GM12892 (cell line): ENCODE results near the gene DNMT3A.

Source experiments
- DNase-seq: peaks from one replicate; pipeline ENCODE4 v3.0.0; 2011; ENCODE audit not compliant: insufficient read length
- FAIRE-seq: peaks from 2 replicates; lab custom pipeline; 2011; peaks lifted over from hg19 to GRCh38; lab: Jason Lieb, UNC
- POLR2A ChIP-seq: IDR thresholded peaks from 2 replicates; pipeline ENCODE4 v1.6.1; 2011; ENCODE audit warnings: low read depth, low read length, control low read depth
- POLR2AphosphoS5 ChIP-seq: IDR thresholded peaks from 2 replicates; pipeline ENCODE4 v1.6.1; 2011; ENCODE audit warnings: low read depth, low read length, control low read depth
- TAF1 ChIP-seq: IDR thresholded peaks from 2 replicates; pipeline ENCODE4 v1.6.1; 2011; ENCODE audit warnings: low read depth, mild to moderate bottlenecking, control low read depth, low read length, borderline replicate concordance

The DNMT3A gene

DNA sequence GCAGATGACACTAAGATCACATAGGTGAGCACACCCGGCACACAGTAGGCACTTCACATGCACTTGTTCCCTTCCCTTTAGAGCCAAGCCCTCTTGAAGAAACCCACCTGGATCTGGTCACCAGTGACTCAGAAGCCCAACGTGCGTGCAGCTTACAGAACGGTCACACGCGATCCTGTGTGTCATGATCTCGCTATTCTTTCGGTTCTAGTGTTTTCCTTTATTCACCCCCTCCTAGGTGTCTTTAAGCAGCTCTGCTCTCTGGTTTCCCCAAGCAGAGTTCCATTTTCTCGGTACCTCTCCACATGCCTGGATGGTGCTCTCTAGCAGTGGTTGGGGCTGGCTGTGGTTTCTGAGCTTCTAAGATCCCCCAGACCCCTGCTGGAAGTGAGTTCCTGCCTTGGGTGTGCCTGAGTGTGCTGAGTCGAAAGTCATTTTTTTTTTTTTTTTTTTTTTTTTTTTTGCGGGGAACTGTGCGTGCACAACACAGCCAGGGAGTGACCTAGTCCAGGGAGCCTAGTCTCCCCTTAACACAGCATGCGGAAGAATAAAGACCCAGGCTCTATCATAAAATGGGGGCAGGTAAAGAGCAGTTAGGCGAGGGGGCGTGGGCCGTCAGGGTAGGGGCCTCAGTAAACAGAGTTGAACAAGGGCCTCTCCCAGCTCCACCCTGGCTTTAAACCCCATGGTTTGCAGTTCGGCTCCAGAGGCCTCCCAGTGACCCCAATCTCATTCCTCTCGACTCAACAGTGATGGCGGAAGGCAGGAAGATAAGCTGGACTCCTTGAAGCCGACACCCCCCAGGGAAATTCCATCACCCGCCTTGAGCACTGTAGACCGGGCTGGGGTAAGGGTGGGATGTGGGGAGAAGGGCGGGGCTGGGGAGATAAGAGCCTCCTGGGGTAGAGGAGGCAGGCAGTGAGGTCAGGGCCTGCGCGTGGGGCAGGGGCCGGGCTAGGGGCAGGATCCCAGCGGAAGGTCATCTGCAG lies 29.8 kb upstream of the DNMT3A start:
- FAIRE-seq: no peak
- TF ChIP-seq POLR2AphosphoS5 (no peak), POLR2A (no peak), TAF1 (no peak)
- DNase-seq: no peak

DNA sequence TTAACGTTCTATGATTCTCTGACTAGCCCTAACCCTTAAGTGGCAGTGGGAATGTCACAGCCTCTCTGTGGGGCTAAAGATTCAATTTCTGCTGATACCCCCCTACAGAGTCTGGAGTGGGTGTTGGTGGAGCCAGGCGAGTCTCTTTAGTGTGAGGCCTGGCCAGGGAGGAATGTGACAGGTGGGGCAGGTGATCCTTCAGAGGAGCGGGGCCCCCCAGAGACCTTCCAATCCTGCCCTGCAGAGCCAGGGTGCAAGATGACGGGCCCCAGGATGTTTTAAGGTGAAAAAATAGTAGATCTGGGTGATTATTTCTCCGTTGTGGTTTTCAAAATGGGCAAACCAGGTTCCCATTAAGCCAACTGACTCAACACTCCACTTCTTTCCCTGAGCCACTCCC lies 28.2 kb upstream of the DNMT3A start:
- TF ChIP-seq TAF1 (no peak), POLR2AphosphoS5 (no peak)
- DNase-seq: no peak
- no peak for FAIRE-seq

DNA sequence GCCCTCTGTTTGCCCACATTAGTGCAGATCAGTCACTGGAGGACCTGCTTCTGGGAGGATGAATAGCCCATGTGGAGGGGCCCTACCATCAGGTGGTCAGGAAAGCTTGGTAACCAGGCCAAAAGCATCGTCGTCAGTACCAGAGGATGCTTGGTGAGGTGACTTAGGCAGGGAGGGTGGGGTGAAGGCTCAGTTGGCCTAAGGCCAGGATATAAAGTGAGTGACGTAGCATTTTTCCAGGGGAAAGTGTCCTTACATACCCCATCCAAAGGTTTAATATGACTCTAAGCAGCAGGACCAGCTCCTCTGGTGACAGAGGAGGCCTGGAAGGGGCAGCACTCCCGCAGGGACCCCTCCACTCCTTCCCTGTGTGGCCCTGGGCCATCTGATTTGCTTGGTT lies 27.7 kb upstream of the DNMT3A start:
- no peak for DNase-seq

DNA sequence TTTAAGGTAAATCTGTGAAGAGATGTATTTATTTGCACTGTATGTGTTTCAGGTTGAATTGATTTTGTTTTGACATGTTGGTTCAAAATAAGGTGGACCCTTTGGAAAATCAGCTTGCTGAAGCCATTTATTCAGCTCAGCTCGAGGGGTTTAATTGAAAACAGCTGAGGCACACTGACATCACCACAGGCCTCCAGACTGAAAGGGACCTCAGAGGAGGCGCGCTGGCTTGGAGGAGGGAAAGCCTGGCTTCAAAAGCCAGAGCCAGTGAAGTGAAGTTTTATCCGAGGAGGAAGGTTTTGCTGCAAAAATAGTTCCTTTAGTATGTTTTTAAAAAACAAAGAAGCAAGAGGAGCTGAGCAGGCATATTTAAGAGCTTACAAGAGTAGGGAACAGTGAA lies 26.9 kb upstream of the DNMT3A start:
- FAIRE-seq (no peak), DNase-seq (no peak)
- TF ChIP-seq POLR2AphosphoS5 (no peak), TAF1 (no peak)

More for the DNA sequence above, 27.7 kb upstream of the DNMT3A start:
- FAIRE-seq: no peak
- no peak for TF ChIP-seq POLR2AphosphoS5
- no peak for TF ChIP-seq POLR2A
- TF ChIP-seq TAF1: no peak

DNA sequence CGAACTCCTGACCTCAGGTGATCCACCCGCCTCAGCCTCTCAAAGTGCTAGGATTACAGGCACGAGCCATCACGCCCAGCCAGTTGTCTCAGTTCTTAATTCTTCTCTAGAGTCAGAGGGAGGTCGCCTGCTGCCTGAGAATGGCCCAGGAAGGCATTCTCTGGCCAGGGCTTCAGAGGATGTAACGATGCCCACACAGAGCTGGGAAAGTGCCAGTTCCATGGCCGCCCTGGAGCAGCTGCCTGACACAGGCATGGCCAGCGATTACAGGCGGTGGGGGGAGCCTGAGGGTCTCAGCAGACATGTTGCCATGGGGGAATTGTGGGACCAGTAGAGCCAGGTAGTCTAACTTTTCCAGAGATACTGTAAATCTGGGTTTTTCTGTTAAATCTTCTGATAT lies 25.6 kb upstream of the DNMT3A start:
- no peak for DNase-seq
- TF ChIP-seq TAF1 (no peak), POLR2A (no peak), POLR2AphosphoS5 (no peak)
- no peak for FAIRE-seq

DNA sequence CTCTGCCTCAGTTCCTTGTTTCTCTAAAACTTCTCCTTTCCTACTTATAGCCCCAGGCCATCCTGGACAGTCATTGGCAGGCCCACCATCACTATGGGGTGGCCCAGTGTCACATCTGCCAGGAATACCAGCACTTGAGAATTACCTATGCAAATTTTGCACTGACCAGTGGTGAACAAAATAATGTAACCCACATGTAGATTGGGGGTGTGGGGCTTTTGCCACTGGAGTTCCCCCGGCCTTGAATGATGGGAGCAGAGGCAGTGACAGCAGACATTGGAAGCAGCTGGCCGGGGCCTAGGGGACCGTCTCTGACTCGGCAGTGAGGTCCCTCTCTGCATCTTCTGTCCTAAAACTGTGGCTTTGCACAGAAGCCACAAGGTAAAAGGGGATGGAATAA lies 24.9 kb upstream of the DNMT3A start:
- DNase-seq: no peak
- TF ChIP-seq POLR2AphosphoS5: no peak
- TF ChIP-seq POLR2A: no peak
- TF ChIP-seq TAF1: no peak
- no peak for FAIRE-seq

DNA sequence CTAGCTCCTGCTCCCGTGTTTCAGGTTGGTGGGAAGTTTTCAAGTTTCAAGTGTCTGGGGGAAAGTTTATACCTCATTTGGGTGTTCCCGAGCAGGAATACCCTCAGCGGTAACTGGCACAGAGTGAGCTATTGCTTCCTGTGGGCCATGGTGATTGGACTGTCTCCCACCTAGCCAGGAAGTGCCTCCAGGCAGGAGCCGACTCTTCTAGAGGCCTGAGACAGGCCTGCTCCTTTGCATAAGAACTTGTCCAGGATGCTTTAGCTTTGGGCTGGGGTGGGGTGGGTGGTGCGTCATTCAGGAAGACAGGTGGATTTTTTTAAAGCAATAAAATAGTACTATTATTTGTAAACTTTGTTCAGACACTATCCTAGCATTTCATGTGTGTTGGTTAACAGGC lies 23.5 kb upstream of the DNMT3A start:
- no peak for FAIRE-seq

DNA sequence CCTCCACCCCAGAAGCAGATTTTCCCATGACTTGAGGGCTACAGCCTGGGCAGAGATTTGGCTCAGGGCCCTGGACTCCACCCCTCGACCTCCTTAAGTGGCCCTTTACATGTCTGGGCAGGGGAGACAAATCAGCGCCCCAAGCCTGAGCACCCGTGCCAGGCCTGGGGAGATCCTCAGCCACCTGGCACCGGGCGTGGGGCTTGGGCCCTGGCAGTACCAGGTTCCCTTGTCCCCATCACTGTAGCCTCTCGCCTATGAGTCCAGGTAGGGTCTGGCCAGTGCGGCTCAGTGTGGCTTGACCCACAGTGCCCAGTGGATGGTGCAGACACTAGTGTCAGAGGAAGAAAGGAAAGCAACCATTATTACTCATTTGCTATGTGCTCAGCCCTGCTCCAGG lies 22.0 kb upstream of the DNMT3A start:
- no peak for DNase-seq
- TF ChIP-seq TAF1 (no peak), POLR2A (no peak), POLR2AphosphoS5 (no peak)
- FAIRE-seq: no peak

More for the DNA sequence above, 23.5 kb upstream of the DNMT3A start:
- TF ChIP-seq TAF1: no peak
- TF ChIP-seq POLR2AphosphoS5: no peak
- TF ChIP-seq POLR2A: no peak
- DNase-seq: no peak

DNA sequence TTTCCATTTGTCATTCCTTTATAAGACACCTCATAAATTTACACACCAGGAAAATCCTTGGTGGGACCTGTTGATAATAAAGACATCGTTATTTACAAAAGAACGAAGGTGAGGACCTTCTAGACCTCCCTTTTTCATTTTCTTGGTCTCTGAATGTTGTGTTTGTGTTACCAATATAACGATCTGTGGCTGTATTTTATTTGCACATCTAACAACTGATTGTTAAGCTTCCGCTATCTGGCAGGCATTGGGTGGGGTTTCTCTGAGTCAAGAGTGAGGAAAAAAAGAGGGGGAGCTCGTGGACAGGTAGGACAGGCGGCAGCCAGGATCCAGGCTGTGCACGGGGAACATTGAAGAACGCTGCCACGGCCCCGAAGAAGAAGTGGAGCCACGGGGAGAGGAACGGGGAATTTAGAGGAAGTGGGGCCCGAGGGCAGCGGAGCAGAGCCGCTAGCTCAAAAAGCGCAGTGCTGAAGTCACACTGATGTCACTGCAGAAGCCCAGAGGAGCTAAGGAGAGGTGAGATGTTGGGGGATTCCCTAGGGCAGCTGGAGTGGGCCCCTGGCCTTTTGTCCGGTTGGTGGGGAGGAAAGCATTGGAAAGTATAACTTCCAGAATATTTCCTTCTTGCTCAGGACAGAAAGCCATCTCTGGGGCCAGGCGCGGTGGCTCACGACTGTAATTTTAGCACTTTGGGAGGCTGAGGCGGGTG lies 20.9 kb upstream of the DNMT3A start:
- TF ChIP-seq POLR2AphosphoS5 (no peak; the same call in 1 of the 2 replicates), TAF1 (peak; percentile 61; the same call in 1 of the 2 replicates), POLR2A (peak; percentile 56; the same call in 1 of the 2 replicates)
- FAIRE-seq (no peak), DNase-seq (peak; percentile 82)

DNA sequence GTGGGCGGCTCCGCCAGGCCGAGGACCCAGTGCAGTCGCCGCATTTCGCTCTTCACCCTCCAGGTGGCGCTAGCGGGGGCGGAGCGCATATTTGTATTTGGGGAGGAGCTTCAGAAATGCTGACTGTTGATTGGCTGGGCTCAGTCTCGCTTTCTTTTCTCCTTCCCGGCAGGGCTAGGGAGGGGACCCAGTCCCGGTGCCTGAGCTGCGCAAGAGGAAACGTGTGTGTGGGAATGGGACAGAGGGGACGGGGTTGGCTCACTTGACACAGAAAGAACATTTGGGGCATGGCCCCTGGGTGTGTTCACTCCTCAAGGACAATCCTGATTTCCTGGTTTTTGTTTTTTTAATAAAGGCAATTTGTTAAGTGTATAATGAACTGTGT lies 20.3 kb upstream of the DNMT3A start:
- peak; percentile 99 for FAIRE-seq
- TF ChIP-seq POLR2AphosphoS5: peak; percentile 89
- TF ChIP-seq TAF1: peak; percentile 91
- TF ChIP-seq POLR2A: peak; percentile 88
- DNase-seq: peak; percentile 84

DNA sequence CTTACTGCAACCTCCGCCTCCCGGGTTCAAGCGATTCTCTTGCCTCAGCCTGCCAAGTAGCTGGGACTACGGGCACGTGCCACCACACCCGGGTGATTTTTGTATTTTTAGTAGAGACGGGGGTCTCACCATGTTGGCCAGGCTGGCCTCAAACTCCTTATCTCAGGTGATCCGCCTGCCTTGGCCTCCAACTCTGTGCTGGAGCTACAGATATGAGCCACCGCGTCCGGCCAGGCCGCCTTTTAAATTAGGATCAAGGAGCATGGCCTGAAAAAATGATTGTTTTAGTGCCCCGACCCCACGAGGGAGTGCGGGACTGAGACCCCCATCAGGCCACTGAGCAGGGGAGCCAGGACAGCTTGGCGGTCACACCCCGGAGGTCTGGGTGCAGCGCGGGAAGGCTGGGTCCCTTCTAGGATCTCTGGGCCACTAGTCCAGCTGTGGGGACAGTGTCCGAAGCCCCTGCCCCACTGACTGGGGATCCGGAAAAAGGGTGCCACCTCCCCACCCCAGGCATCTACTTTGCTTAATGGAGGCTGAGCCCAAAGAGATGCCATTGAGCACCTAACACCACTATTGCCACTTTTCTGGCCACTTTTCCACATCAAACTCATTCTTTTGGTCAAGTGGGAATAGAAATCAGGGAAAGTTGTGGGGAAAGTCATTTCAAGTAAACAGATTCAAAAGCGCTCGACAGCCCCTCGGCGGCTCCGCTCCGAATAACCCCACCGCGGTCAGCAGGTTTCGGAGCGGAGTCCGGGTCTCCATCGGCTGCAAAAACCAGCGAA lies 19.7 kb upstream of the DNMT3A start:
- no peak for DNase-seq
- TF ChIP-seq POLR2AphosphoS5 (no peak), POLR2A (no peak), TAF1 (no peak)
- no peak for FAIRE-seq

DNA sequence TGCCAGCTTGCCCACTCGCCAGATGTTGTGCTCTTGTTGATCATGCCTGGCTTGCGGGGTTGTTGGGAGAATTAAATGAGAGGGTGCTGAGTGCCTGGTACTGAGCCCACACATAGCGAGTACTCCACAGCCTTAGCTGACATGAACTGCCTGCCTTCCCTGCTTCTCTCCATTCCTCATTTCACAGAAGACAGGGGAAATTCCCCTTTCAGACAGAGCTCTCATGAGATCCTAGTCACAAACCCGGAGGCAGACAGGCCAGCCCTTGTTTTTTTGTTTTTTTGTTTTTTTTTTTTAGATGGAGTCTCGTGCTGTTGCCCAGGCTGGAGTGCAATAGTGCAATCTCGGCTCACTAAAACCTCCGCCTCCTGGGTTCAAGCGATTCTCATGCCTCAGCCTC lies 17.1 kb upstream of the DNMT3A start:
- no peak for TF ChIP-seq POLR2AphosphoS5
- FAIRE-seq (peak; percentile 27), DNase-seq (no peak)
